ENCODE results near the gene GAS7. TPM values are rescaled to one million over a fixed set of nuclear protein-coding genes. Genes with fewer than 3 reads are reported as not detected.

The GAS7 gene
- total and polyA plus RNA-seq, 8 donors, result 4.1 to 185 (median 30.5) TPM

GRCh38 chr17:10045871-10046658, 152.3 kb downstream of the GAS7 start:
- DNase-seq, result no peak
- H3K9me3 ChIP-seq, result no peaks in the 10 kb centered on the region
- H3K4me1 ChIP-seq, result peaks cover 0 to 22% (median 0%) of the 10 kb centered on the region in 4 donors
- 76 to 84% (median 80%) methylated on average over 17 of the region's 17 CpGs for WGBS, 5 donors
- intact Hi-C loops (cut with DNase I; ENCODE audit: low total_unique reads), result no loop called here
- H3K27me3 ChIP-seq, result no peaks in the 10 kb centered on the region
- no peak overlapping the region for H3K4me3 ChIP-seq
- TF ChIP-seq EP300 (IDR thresholded peaks at IDR 0.05) (no peak), CTCF (IDR thresholded peaks at IDR 0.05) (no peak), POLR2A (IDR thresholded peaks at IDR 0.05) (no peak), POLR2AphosphoS5 (IDR thresholded peaks at IDR 0.05) (no peak)
- no peaks in the 10 kb centered on the region for H3K36me3 ChIP-seq
- H3K27ac ChIP-seq, result no peak overlapping the region

GRCh38 chr17:10042589-10043244, 155.7 kb downstream of the GAS7 start:
- Histone ChIP-seq H3K27ac (peak overlapping the region in 1 of 5 donors; percentile 20), H3K9me3 (no peaks in the 10 kb centered on the region), H3K27me3 (no peaks in the 10 kb centered on the region), H3K36me3 (no peaks in the 10 kb centered on the region), H3K4me1 (peaks cover 0 to 12% (median 0%) of the 10 kb centered on the region in 4 donors), H3K4me3 (no peak overlapping the region)
- TF ChIP-seq CTCF (IDR thresholded peaks at IDR 0.05) (no peak), EP300 (IDR thresholded peaks at IDR 0.05) (no peak), POLR2A (IDR thresholded peaks at IDR 0.05) (no peak), POLR2AphosphoS5 (IDR thresholded peaks at IDR 0.05) (no peak)
- intact Hi-C loops (cut with DNase I; ENCODE audit: low total_unique reads), result no loop called here
- 79 to 88% (median 82%) methylated on average over 9 of the region's 9 CpGs for WGBS, 5 donors
- no peak for DNase-seq

- no peaks in the 10 kb centered on the region for H3K36me3 ChIP-seq
- peaks cover 0 to 11% (median 0%) of the 10 kb centered on the region in 4 donors for H3K4me1 ChIP-seq
- intact Hi-C loops (cut with DNase I; ENCODE audit: low total_unique reads), result no loop called here
- no peaks in the 10 kb centered on the region for H3K27me3 ChIP-seq
- no peaks in the 10 kb centered on the region for H3K9me3 ChIP-seq
- 71 to 87% (median 85%) methylated on average over 15 to 17 of the region's 17 CpGs for WGBS, 5 donors
- H3K27ac ChIP-seq, result no peak overlapping the region
- no peak for DNase-seq
- TF ChIP-seq POLR2AphosphoS5 (IDR thresholded peaks at IDR 0.05) (no peak), POLR2A (IDR thresholded peaks at IDR 0.05) (no peak), CTCF (IDR thresholded peaks at IDR 0.05) (no peak), EP300 (IDR thresholded peaks at IDR 0.05) (no peak)
- no peak overlapping the region for H3K4me3 ChIP-seq
Observed at GRCh38 chr17:10041916-10042588, 156.4 kb downstream of the GAS7 start.

GRCh38 chr17:10041287-10041612, 157.2 kb downstream of the GAS7 start:
- WGBS, 5 donors, result 52 to 65% (median 54%) methylated on average over 4 of the region's 4 CpGs
- intact Hi-C loops (cut with DNase I; ENCODE audit: low total_unique reads), result no loop called here
- Histone ChIP-seq H3K27me3 (no peaks in the 10 kb centered on the region), H3K4me3 (no peak overlapping the region), H3K4me1 (peaks cover 0 to 9% (median 0%) of the 10 kb centered on the region in 4 donors), H3K36me3 (no peaks in the 10 kb centered on the region), H3K27ac (no peak overlapping the region), H3K9me3 (no peaks in the 10 kb centered on the region)
- TF ChIP-seq EP300 (IDR thresholded peaks at IDR 0.05), result no peak
- no peak for DNase-seq

Data from stomach (tissue), 9 donors.